ENCODE results near the gene DHX15.

Gene DHX15

DNA sequence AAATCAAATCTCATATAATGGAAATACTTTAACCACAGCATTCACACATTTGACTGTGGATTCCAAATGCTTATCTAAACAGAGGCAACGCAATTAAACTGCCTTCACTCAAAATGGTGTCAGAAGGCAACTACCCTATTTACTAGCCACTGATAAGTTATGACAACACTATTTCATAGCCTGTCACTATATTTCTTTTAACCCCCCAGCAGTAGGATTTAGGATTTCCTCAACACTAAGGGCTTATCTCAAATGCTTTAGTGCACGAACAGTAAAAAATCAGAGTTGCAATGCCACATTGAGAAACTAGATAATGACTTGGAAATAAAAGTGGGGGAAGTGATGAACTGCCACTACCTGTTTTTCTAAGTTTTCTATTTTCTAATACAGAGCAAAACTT, 66.7 kb downstream of the DHX15 start (continued):
- TF ChIP-seq MZF1 (tag by site-specific recombination; IDR thresholded peaks at IDR 0.05; ENCODE audit: borderline replicate concordance), result no peak

DNA sequence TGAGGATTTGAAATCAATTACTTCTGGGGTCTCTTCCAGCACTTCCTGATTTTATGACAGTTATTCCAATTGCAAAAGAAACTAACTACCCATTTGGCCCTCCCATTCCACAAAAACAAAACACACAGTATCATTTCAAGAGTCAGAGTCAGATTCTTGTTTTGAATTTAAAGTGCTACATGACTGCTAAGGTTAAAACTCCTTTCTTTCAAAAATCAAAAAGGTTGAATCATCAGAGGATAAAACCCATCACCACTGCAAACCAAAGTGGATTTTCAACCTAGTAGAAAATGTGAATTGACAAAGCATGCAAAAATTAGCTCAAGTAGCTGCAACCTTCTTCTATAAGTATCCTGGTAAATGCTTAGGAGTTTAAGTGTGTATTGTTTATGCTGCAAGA, 67.4 kb downstream of the DHX15 start:
- ChIA-PET CTCF (no interaction called here), POLR2A (no interaction called here)
- Histone ChIP-seq H3K27ac (ENCODE audit: extremely low read depth, low read depth, low read length) (no peak overlapping the region), H3K4me3 (ENCODE audit: low read depth, low read length) (no peak overlapping the region), H3K9me3 (ENCODE audit: control insufficient read depth, insufficient read depth, low read depth, low read length) (no peaks in the 10 kb centered on the region), H3K4me1 (ENCODE audit: control insufficient read depth, insufficient read depth, low read length) (peaks cover 6% of the 10 kb centered on the region; the same call in 1 of the 2 replicates), H3K36me3 (ENCODE audit: control insufficient read depth in 2 of 2, insufficient read depth in 1 of 2, low read length in 2 of 2) (peaks cover 0 to 52% of the 10 kb centered on the region in 2 experiments; a peak in 1 of 3 replicates)
- TF ChIP-seq GLIS1 (tag by site-specific recombination; IDR thresholded peaks at IDR 0.05) (no peak), SETDB1 (IDR thresholded peaks at IDR 0.05; ENCODE audit: insufficient read length, low read length) (no peak), OSR2 (tag by site-specific recombination; IDR thresholded peaks at IDR 0.05) (no peak), ZNF10 (tag by site-specific recombination; IDR thresholded peaks at IDR 0.05) (no peak), ZNF510 (tag by site-specific recombination; IDR thresholded peaks at IDR 0.05; ENCODE audit: insufficient replicate concordance) (no peak), MZF1 (tag by site-specific recombination; IDR thresholded peaks at IDR 0.05; ENCODE audit: borderline replicate concordance) (no peak), GFI1B (tag by site-specific recombination; IDR thresholded peaks at IDR 0.05) (no peak), ZNF654 (tag by site-specific recombination; IDR thresholded peaks at IDR 0.05; ENCODE audit: low read depth) (no peak), EGR2 (tag by site-specific recombination; IDR thresholded peaks at IDR 0.05; ENCODE audit: low read depth) (no peak), ZNF404 (tag by site-specific recombination; IDR thresholded peaks at IDR 0.05) (no peak)
- TF ChIP-seq, protein P1, sequence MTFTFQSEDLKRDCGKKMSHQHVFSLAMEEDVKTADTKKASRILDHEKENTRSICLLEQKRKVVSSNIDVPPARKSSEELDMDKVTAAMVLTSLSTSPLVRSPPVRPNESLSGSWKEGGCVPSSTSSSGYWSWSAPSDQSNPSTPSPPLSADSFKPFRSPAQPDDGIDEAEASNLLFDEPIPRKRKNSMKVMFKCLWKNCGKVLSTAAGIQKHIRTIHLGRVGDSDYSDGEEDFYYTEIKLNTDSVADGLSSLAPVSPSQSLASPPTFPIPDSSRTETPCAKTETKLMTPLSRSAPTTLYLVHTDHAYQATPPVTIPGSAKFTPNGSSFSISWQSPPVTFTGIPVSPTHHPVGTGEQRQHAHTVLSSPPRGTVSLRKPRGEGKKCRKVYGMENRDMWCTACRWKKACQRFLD (tag by site-specific recombination; IDR thresholded peaks at IDR 0.05), result no peak

DNA sequence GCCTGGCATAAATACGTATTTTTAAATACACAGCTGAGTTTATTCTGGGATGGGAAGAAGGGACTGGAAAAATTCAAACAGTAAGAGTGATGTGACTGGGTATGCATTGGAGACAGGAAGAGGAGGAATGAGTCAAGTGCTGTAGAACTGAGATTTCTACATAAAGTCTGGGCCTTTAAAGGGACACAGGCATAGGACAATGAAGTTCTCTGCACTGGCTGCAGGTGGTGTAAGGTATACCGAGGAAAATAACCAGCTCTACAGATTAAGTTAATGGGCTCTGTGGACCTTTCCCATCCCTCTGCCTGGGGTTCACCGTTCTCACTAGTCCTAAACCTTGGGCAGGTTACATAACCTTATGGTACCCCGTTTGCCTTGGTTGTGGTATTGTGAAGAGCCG, 68.7 kb downstream of the DHX15 start:
- POLR2A ChIA-PET, result no interaction called here
- CTCF ChIA-PET, result no interaction called here
- Histone ChIP-seq H3K9me3 (ENCODE audit: control insufficient read depth, insufficient read depth, low read depth, low read length) (no peaks in the 10 kb centered on the region), H3K4me3 (ENCODE audit: low read depth, low read length) (no peak overlapping the region), H3K27ac (ENCODE audit: extremely low read depth, low read depth, low read length) (no peak overlapping the region), H3K36me3 (ENCODE audit: control insufficient read depth in 2 of 2, insufficient read depth in 1 of 2, low read length in 2 of 2) (peaks cover 0 to 43% of the 10 kb centered on the region in 2 experiments; a peak in 1 of 3 replicates), H3K4me1 (ENCODE audit: control insufficient read depth, insufficient read depth, low read length) (peaks cover 6% of the 10 kb centered on the region; the same call in 1 of the 2 replicates)
- TF ChIP-seq ZNF24 (tag by site-specific recombination; IDR thresholded peaks at IDR 0.05), result no peak
- TF ChIP-seq SALL2 (tag by site-specific recombination; IDR thresholded peaks at IDR 0.05; ENCODE audit: borderline replicate concordance), result no peak
- TF ChIP-seq, protein P2, sequence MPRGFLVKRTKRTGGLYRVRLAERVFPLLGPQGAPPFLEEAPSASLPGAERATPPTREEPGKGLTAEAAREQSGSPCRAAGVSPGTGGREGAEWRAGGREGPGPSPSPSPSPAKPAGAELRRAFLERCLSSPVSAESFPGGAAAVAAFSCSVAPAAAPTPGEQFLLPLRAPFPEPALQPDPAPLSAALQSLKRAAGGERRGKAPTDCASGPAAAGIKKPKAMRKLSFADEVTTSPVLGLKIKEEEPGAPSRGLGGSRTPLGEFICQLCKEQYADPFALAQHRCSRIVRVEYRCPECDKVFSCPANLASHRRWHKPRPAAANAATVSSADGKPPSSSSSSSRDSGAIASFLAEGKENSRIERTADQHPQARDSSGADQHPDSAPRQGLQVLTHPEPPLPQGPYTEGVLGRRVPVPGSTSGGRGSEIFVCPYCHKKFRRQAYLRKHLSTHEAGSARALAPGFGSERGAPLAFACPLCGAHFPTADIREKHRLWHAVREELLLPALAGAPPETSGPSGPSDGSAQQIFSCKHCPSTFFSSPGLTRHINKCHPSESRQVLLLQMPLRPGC (tag by site-specific recombination; IDR thresholded peaks at IDR 0.05), result no peak

DNA sequence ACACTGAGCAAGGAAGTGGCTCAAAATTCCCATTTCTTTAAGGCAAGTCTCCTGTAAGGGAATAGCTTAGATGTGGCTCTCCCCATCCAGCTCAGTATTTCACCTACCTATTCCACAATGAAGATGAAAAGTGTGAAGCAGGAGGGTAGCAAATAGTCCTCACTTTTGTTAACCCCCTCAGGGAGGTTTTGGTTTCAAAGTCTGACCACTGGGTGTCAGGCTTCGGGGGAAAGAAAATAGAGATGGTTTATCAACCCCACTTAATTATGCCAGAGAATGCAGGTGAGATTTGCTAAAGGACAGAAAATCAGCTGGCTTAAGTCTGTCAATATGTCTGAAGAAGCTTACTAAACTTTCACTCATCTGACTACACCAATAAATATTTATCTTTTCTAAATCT, 69.5 kb downstream of the DHX15 start:
- no peak overlapping the region for H3K4me3 ChIP-seq (ENCODE audit: low read depth, low read length)
- H3K27ac ChIP-seq (ENCODE audit: extremely low read depth, low read depth, low read length), result no peak overlapping the region
- H3K4me1 ChIP-seq (ENCODE audit: control insufficient read depth, insufficient read depth, low read length), result peaks cover 6% of the 10 kb centered on the region; the same call in 1 of the 2 replicates
- H3K9me3 ChIP-seq (ENCODE audit: control insufficient read depth, insufficient read depth, low read depth, low read length), result no peaks in the 10 kb centered on the region
- peaks cover 0 to 41% of the 10 kb centered on the region in 2 experiments; a peak in 1 of 3 replicates for H3K36me3 ChIP-seq (ENCODE audit: control insufficient read depth in 2 of 2, insufficient read depth in 1 of 2, low read length in 2 of 2)
- POLR2A ChIA-PET, result no interaction called here
- TF ChIP-seq ZNF16 (tag by site-specific recombination; IDR thresholded peaks at IDR 0.05; ENCODE audit: low read depth) (no peak), REPIN1 (tag by site-specific recombination; IDR thresholded peaks at IDR 0.05; ENCODE audit: low read depth) (no peak), ZNF624 (tag by site-specific recombination; IDR thresholded peaks at IDR 0.05) (no peak), ZNF654 (tag by site-specific recombination; IDR thresholded peaks at IDR 0.05; ENCODE audit: low read depth) (peak; percentile 15), KLF7 (tag by site-specific recombination; IDR thresholded peaks at IDR 0.05; ENCODE audit: borderline replicate concordance) (no peak), ZNF658 (tag by site-specific recombination; IDR thresholded peaks at IDR 0.05) (no peak)
- TF ChIP-seq, protein P1 (tag by site-specific recombination; IDR thresholded peaks at IDR 0.05), result no peak
- CTCF ChIA-PET, result interaction anchor here (0.5 to 1.0 kb wide), 6 partner anchors 11 to 712 kb away, joined by 3 to 4 read pairs (median 3); no protein-coding TSS in a partner anchor

Data from HEK293 (cell line).